ENCODE results near the gene GPS1.

GRCh38 chr17:82021107-82021899, 30.4 kb upstream of the GPS1 start:
- no peak for TF ChIP-seq POLR2A (IDR thresholded peaks at IDR 0.05)
- TF ChIP-seq, protein P1, sequence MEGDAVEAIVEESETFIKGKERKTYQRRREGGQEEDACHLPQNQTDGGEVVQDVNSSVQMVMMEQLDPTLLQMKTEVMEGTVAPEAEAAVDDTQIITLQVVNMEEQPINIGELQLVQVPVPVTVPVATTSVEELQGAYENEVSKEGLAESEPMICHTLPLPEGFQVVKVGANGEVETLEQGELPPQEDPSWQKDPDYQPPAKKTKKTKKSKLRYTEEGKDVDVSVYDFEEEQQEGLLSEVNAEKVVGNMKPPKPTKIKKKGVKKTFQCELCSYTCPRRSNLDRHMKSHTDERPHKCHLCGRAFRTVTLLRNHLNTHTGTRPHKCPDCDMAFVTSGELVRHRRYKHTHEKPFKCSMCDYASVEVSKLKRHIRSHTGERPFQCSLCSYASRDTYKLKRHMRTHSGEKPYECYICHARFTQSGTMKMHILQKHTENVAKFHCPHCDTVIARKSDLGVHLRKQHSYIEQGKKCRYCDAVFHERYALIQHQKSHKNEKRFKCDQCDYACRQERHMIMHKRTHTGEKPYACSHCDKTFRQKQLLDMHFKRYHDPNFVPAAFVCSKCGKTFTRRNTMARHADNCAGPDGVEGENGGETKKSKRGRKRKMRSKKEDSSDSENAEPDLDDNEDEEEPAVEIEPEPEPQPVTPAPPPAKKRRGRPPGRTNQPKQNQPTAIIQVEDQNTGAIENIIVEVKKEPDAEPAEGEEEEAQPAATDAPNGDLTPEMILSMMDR (IDR thresholded peaks at IDR 0.05) = peak; percentile 45 to 75 (median 64)
